CD4-positive, alpha-beta T cell treated with Interleukin-21 for 1 hour (primary cell): ENCODE data around the gene GNPTAB.
A peak's percentile ranks its signal among the peaks of the same experiment; 100 is the strongest.

Experiments
- DNase-seq: peaks from one replicate; pipeline ENCODE4 v3.0.0-alpha.2; 2020

Gene GNPTAB

DNA sequence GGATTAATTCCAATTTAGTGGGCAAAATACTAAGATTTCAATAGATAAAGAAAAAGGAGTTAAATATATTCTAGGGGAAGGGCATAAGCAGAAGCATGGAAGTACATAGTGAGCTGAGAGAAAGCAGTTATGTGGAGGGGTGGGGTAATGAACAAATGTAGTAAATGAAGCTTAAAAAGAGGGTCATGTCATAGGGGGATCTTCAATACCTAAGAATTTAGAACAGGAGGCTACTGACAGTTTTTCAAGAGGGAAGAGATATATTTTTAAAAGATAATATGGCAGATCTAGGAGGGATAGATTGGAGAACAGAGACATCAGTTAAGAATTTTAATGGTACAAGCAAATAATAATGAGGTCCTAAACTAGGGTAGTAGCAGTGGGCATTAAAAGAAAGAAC lies 100.9 kb downstream of the GNPTAB start:
- no peak for DNase-seq

DNA sequence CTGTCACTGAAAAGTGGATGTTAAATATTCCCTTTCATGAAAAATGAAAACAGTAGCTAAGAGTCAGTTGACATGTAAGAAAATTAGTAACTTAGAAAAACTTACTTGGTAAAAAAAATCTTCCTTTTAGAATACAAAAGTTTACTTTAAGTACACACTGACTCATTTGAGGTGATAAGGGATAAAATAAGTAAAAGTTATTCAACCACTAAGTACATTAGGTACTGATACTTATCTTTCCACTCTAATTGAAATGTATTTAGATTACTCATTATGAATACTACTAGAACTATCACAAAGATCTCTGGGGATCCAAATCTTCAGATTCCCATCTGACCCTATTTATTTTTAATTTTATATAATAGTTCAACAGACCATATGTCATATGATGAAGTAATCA lies 103.7 kb downstream of the GNPTAB start:
- no peak for DNase-seq

GRCh38 chr12:101722392-101722791 lies 108.4 kb downstream of the GNPTAB start:
- DNase-seq = no peak

GRCh38 chr12:101720118-101720517 lies 110.6 kb downstream of the GNPTAB start:
- DNase-seq = no peak

- DNase-seq = no peak
Measured at GRCh38 chr12:101719566-101719965, 111.2 kb downstream of the GNPTAB start.

- no peak for DNase-seq
Measured at GRCh38 chr12:101714877-101715444, 115.8 kb downstream of the GNPTAB start.

- no peak for DNase-seq
Measured at GRCh38 chr12:101713930-101714329, 116.8 kb downstream of the GNPTAB start.

GRCh38 chr12:101713059-101713682 lies 117.6 kb downstream of the GNPTAB start:
- no peak for DNase-seq

GRCh38 chr12:101710288-101710687 lies 120.5 kb downstream of the GNPTAB start:
- DNase-seq = no peak

GRCh38 chr12:101707131-101707782 lies 123.5 kb downstream of the GNPTAB start:
- no peak for DNase-seq

- no peak for DNase-seq
Measured at GRCh38 chr12:101706403-101706802, 124.4 kb downstream of the GNPTAB start.

DNA sequence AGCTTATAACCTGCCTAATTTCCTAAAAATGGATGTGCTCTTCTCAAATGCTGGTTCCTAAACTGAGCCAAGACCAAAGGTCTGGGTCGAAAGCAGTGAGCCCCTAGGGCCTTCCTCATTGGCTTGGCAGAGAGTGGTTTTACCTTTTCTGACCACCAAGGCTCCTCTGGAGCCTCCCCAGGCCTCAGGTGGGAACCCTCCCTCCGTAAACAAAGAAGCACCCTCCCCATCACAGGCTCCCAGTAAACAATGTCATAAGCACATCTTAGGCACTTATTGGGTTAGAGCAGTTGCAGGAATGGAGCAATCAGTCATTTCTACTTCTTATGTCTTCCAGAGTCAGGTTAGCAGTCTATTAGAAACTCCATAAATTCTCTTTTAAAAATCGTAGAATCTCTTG lies 127.3 kb downstream of the GNPTAB start:
- no peak for DNase-seq

DNA sequence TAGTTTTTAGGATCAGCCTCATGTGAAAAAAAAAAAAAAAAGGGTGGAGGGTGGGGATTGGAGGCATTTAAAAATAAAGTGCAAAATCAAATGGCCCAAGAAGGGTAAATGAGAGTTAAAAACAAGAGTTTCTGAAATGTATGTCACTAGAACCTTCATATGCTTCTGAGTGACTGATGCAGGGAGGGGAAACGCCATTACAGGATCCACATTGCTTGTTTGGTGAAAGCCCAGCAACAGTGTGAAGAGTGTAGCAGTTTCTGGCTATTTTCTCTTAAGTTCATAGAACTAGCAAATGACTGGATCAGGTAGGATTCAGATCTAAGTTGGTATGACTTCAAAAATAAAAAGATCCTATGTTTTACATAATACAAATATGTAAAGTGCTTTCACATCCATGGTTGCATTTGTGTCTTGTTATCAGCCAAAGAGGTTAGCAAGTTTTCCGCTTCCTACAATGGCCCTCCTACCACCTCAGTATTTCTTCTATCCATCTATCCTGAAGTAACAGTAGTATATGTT lies 130.4 kb downstream of the GNPTAB start:
- DNase-seq = no peak

DNA sequence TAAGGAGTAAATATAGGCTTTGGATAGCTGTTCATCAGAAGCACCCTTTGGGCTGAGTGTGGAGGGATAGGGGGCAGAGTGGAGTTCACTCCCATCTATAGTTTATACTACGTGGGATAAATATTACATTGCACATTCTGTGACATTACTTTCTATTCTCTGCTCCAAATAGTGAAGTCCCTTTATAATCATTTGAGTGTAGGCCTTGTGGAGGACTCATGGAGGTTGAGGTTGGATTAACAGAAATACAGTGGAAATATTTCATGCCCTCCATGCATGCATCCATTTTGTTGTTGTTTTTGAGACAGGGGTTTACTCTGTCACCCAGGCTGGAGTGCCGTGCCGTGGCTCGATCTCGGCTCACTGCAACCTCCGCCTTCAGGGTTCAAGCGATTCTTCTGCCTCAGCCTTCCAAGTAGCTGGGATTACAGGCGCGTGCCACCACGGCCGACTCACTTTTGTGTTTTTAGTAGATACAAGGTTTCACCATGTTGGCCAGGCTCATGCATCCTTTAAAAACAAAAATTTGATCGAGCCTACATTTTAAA lies 131.9 kb downstream of the GNPTAB start:
- no peak for DNase-seq

- peak; percentile 7 for DNase-seq
Measured at GRCh38 chr12:101697930-101698799, 132.6 kb downstream of the GNPTAB start.

DNA sequence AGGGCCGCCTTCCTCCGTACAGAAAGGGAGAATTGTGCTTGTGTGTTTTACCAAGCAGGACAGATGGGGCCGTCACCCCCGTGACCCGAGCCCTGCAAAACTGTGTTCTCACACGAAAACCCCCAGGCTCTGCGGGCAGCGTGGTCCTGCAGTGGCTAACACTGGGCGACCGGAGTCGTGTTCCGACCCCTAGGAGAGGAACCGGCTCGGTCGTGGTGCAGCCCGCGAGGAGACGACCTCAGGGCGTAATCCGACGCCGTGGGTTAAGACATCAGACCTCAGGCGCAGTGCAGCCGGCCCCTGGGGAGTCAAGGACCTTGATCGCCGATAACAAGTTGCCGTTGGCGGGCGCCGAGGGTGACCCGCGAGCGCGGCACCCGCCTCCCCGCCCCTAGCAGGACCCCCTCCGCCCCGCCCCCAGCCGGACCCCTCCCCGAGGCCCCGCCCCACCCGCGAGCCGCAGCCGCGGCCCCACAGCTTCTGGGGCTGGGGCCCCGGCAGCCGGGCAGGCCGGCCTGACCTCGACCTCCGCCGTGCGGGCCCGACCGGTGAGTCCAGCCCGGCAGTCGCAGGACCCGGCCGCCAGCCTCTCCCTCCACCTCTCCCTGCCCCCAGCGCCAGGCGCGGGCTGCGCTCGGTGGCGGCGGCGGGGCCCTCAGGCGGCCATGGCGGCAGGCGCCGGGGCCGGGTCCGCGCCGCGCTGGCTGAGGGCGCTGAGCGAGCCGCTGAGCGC lies 133.4 kb downstream of the GNPTAB start, which contains the start of gene CHPT1:
Gene CHPT1, plus strand, starts transcription at position 444 of the 733 bp plus-strand sequence. Its CDS starts 222 bp downstream, at position 666.
- peak; percentile 69 for DNase-seq

GRCh38 chr12:101696251-101697196 lies 134.2 kb downstream of the GNPTAB start:
- no peak for DNase-seq

DNA sequence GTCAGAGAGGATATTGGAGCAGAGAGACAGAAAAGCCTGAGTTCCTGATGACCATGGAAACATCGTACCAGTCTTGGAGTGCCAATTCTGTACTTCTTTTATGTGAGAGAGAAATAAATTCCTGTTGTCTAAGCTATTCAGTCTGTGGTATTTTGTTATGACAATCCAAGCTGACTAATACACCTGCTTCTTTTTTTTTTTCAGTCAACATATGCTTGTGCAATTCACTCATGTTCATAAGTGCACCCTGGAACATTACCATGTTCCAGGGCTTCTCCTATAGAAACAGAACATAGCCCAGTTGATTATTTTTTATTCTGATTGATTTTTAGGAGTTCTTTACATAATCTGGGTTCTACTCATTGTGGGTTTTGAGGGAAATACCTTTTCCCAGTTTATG lies 135.1 kb downstream of the GNPTAB start:
- DNase-seq = no peak
